Stimulated activated CD8-positive, alpha-beta memory T cell treated with anti-CD3 and anti-CD28 coated beads, Interleukin-7, amount 100 ng/mL, for 4 hours (primary cell): Measurements from ENCODE around the gene ZNF470.

Source experiments
- DNase-seq, 2 donors: peaks; one replicate each; pipeline ENCODE4 v3.0.0-alpha.2; 2020; ENCODE audit warnings: low read depth in 2 of 2

ZNF470 gene

GRCh38 chr19:56567274-56568120, at the start of gene ZNF470:
ZNF470 (plus strand) TSS chr19:56567468; CDS start chr19:56570312, 2,844 bp downstream.
- peak; percentile 77 to 84 for DNase-seq

GRCh38 chr19:56525214-56525860, 41.9 kb upstream of the ZNF470 start:
- DNase-seq: no peak

- no peak for DNase-seq
These were observed 29.8 kb upstream of the ZNF470 start for GRCh38 chr19:56537442-56537841.

GRCh38 chr19:56538254-56538760, 29.0 kb upstream of the ZNF470 start:
- peak; percentile 82 to 85 for DNase-seq

GRCh38 chr19:56538761-56539263, 28.5 kb upstream of the ZNF470 start, which contains the start of gene ZFP28:
ZFP28 (plus strand) TSS chr19:56538948; CDS start chr19:56539019, 71 bp downstream.
- no peak for DNase-seq

- no peak for DNase-seq
These were observed 23.5 kb upstream of the ZNF470 start for GRCh38 chr19:56543776-56544175.

- DNase-seq: no peak
These were observed 19.7 kb upstream of the ZNF470 start for GRCh38 chr19:56547535-56547934.

GRCh38 chr19:56554272-56554869, 12.9 kb upstream of the ZNF470 start:
- no peak for DNase-seq

- no peak for DNase-seq
These were observed 4.5 kb upstream of the ZNF470 start for GRCh38 chr19:56562766-56563165.

- peak in 1 of 2 donors; percentile 15 for DNase-seq
These were observed 379 bp upstream of the ZNF470 start for GRCh38 chr19:56566904-56567273.

- DNase-seq: no peak
These were observed 5.3 kb downstream of the ZNF470 start for GRCh38 chr19:56572589-56572988.

GRCh38 chr19:56573914-56574313, 6.6 kb downstream of the ZNF470 start:
- DNase-seq: no peak

GRCh38 chr19:56577719-56578602, 10.7 kb downstream of the ZNF470 start:
- DNase-seq: no peak

GRCh38 chr19:56594446-56594782, 27.1 kb downstream of the ZNF470 start:
- DNase-seq: no peak

- DNase-seq: peak; percentile 77 to 83
These were observed 27.7 kb downstream of the ZNF470 start, which contains the start of gene ZNF71 for GRCh38 chr19:56594783-56595547. ZNF71 (plus strand) TSS chr19:56595302; CDS start chr19:56601559, 6,257 bp downstream.

- no peak for DNase-seq
These were observed 28.3 kb downstream of the ZNF470 start for GRCh38 chr19:56595548-56595899.

- DNase-seq: no peak
These were observed 29.4 kb downstream of the ZNF470 start for GRCh38 chr19:56596676-56597075.

- no peak for DNase-seq
These were observed 30.4 kb downstream of the ZNF470 start for GRCh38 chr19:56597696-56598095.

- DNase-seq: no peak
These were observed 34.1 kb downstream of the ZNF470 start for GRCh38 chr19:56601375-56601774.

GRCh38 chr19:56603829-56604228, 36.6 kb downstream of the ZNF470 start:
- no peak for DNase-seq
